IPS-NIHi7 (cell line): ENCODE results near the gene ST6GALNAC2.
"Not testable (repeated sequence)": the region's sequence is repeated elsewhere in the genome, so short reads cannot be mapped to it uniquely, and the experiment has no call there.

Experiments used
- DNase-seq: peaks from one replicate; pipeline ENCODE4 v3.0.0; 2012; ENCODE audit warnings: mixed read lengths; ENCODE audit errors: extremely low spot score

Gene ST6GALNAC2

DNA sequence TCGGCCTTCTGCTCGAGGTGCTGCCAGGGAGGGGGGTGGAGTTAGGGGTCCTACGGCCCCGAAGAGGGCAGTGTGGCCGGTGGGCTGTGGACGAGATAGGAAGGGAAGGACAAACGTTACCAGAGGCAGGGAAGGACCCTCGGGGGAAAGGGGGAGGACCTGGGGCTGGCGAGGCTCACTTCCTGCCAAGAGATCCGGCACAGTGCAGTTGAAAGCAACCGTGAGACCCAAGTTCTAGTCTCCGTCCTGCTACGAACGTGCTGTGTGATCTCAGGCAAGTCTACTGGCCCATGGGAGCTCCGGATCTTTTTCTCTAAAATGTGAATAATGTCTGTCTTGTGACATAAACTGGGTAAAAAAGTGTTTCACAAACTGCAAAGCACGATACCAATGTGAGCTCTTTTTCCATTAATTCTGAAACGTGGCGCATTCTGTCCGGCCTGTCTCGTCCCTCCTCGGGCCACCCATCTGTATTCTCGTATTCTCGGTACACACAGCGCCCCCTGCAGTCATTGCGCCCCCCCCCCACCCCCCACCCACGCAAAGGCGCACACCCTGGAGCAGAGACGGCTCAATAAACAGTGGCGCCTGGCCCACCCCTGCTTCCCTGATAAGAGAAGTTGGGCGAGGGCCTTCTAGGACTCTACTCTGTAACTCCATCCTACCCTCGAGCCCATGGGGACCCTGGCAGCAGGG is 57.0 kb downstream of the ST6GALNAC2 start:
- no peak for DNase-seq

DNA sequence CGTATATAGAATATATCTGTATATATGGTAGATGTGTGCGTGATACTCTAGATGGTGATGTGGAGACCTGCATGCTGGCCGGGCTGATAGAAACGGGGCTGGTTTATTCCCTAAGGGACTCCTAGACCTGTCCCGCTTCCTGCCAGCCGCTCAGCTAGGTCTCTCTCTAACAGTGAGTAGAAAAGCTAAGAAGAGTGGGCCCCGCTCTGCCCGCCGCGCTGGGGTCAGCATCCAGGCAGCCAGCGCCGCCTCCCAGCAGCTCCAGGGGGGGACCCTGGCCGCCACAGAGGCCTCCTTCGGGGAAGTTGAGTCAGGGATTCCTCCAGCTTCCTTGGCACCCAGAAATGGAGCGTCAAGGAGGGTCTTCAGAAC is 57.5 kb downstream of the ST6GALNAC2 start:
- DNase-seq: no peak

DNA sequence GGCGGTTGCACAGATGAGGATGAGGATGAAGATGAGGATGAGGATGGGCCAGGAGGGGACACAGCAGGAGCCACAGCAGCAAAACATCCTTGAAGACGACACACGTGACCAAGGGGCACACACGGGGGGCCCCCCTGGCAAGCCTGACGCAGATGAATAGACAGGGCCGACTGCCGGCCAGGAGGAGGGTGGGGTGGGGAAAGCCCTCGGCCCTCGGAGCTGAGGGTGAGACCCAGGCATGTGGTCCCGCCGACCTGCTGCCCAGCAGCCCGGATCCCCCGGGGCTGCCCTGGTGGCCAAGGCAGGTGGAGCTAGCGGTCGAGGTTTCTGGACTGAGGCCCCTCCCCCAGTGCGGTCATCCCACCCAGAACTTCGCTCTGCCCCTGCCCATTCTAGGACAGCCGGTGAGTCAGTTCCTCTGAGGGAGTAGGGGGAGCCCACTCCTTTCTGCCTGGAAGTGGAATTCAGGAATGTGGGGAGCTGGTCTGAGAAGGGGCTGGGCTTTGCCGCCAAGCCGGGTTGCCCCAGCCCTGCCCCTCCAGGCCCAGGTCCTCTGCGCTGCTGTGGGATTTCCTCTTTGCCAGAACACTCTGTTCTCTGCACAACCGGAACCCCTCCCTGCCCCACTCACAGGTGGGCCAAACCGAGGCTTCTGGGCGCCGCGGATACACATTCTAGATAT is 58.1 kb downstream of the ST6GALNAC2 start:
- peak; percentile 75 for DNase-seq

DNA sequence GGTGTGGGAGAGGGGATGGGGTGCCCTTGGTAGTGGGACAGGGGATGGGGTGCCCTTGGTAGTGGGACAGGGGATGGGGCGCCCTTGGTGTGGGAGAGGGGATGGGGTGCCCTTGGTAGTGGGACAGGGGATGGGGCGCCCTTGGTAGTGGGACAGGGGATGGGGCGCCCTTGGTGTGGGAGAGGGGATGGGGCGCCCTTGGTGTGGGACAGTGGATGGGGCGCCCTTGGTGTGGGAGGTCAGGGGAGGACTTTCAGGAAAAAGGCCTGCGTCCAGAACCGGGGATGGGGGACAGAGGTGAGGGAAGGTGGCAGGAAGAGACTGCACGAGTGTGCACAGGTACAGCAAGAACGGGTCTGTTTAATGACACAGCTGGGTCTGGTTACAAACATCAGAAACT is 58.6 kb downstream of the ST6GALNAC2 start:
- not testable (repeated sequence) for DNase-seq

DNA sequence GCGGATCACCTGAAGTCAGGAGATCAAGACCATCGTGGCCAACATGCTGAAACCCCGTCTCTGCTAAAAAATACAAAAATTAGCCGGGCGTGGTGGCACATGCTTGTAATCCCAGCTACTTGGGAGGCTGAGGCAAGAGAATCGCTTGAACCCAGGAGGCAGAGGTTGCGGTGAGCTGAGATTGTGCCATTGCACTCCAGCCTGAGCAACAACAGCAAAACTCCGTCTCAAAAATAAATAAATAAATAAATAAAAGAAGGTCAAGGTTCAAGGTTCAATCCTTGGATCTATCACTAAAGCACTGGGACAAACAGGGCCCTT is 60.2 kb downstream of the ST6GALNAC2 start:
- DNase-seq: not testable (repeated sequence)

DNA sequence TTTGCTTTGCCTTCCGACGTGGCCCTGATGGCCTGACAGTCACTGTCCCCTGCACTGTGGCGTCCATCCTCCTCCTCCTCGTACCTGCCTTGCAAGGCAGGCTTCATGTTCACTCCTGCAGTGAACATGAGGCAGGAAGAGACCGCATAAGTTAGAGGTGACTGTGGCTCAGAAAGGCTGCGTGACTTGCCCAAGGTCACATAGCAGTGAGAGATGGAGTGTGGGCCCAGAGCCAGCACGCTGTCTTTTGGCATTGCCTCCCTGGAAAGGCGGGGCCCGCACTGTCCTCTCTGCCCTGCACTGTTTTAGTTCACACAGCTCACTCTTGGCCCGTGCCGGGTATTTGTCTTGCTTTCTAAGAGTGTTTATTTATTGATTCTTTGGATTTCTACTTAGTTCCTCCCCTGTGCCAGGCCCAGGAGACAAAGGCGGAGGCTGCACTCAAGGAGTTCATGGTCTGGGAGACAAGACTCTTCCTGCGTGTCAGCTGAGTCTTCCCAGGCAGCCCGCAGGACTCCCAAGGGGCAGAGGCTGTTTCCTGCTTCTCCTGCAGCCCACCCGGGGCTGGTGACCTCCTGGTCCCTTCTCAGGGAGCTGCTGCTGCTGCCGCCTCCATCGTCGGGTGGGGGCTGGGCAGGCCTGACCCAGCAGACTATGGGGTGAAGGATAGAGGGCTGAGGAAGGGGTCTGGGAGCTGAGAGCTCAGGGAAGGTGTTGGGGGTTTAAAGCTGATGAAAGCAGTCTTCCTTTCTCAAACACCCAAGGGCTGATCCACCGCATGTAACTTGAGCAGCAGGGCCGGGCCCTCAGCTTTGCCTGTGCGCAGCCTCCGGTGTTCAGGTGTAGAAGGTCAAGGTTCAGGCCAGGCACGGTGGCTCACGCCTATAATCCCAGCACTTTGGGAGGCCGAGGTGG is 60.8 kb downstream of the ST6GALNAC2 start:
- DNase-seq: no peak

DNA sequence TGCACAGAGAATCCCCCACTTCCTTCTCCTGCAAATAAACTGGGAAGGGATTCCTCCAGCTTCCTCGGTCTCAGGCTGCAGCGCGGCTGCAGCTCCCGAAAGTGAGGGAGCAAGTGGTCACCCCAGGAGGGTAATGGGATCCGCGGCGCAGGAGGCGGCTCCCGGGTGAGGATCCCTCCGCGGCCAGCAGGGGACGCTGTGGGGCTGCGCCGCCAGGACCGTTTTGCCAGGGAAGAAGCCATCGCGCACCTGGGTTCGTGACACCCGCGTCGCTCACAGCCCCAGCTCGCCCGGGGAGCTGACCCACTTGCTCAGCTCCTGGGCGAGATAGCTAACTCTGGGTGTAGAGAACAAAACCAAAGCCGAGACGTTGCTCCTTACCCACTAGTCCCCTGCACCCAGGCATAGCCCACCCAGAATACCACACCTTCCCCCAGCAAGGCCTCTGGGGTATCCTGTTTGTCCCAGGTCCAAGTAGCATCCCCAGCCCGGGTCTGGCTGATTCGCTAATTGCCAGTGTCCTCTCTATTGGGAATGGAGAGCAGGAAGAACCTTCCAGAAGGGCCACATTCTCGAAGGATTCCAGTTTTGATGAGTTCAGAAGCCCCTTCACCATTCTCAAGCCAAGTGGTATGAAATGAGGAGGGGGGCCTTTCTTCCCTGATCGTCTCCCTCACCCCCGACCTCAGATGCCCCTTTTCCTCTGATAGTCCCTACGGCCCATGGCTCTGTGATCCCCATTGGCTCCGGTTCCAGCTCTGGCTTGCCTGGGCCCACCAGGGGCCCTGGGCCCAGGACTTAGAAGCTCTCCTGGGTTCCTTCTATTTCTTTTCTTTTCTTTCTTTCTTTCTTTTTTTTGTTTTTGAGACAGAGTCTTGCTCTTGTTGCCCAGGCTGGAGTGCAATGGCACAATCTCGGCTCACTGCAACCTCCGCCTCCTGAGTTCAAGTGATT is 62.3 kb downstream of the ST6GALNAC2 start:
- DNase-seq: peak; percentile 91

DNA sequence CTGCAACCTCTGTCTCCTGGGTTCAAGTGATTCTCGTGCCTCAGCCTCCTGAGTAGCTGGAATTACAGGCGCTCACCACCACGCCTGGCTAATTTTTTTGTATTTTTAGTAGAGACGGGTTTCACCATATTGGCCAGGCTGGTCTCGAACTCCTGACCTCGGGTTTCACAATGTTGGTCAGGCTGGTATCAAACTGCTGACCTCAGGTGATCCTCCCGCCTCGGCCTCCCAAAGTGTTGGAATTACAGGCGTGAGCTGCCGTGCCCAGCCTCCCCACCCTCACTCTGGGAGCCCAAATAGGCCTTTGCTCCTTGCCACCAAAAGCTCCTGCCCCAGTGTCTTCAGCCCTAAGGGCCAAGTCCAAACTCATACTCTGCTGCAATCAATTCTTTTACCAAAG is 64.0 kb downstream of the ST6GALNAC2 start:
- not testable (repeated sequence) for DNase-seq

DNA sequence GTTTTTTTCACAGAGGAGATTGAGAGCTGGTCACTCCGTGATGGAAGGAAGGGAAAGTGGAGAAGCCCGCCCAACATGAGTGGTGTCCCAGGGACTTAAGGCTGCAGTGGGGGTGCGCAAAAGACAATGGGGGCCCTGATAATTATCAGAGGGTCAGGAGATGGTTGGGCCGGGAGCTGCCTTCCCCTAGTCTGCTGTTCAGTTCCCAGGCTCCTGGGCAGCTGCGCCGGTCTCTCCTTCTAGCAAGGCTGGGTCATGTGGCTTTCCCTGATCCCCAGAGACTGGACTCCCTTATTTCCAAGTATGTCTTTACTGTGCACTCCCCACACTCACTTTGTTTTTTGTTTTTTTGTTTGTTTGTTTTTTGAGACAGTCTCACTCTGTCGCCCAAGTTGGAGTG is 64.4 kb downstream of the ST6GALNAC2 start:
- DNase-seq: no peak

DNA sequence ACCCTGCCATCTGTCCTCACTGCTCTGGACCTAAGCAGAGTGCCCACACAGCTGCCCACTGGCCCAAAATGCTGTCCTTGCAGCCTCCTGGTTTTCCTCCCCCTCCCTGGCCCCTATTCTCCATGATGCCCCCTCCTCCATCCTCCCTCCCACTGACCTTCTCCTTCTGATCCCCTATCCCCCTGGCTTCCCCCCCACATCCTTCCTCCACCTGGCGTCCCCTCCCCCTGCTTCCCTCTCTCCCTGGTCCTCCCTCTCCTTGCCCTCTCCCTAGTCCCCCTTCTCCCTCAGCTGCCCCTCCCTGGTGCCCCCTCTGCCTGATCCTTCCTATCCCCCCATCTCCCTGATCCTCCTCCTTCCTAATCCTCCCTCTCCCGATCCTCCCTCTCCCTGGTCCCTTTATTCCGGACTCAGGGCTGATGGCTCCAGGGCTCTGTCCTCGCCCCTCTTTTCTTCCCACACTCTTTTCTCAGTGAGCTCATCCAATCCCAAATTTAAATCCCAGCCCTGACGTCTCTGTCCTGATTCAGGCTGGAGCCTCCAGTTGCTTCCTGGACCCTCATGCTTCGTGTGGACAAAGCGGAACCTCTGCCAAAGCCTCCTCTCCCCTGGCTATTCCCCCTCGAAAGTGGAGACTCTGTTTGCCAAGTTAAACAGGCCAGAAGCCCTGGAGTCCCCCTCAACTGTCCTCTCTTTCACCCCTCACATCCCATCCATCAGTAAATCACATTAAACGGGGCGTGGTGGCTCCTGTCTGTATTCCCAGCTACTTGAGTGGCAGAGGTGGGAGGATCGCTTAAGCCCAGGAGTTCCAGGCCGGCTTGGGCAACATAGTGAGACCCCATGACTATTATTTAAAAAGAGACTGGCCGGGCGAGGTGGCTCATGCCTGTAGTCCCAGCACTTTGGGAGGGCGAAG is 66.4 kb downstream of the ST6GALNAC2 start:
- DNase-seq: no peak

DNA sequence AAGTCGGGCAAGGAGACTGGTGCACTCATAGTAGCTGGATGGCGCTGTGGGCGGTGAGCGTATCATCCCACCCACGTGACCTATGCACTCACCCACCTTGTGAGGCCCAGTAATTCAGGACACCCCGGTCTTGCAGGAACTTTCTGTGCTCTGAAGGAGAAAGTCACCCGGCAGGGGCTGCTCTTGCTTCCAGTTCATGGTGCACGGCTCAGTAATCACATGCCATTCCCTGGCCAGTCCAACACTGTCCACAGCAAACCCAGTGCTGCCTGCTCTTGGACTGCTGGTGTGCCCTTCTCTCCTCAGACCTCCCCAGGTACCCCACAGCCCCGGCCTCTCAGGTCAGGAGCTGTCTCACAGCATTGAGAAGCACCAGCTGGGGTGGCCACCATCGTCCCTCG is 68.0 kb downstream of the ST6GALNAC2 start:
- DNase-seq: no peak
